Glutamatergic neuron (in vitro differentiated cells): ENCODE results near the gene F10. TPM values are rescaled to one million over a fixed set of nuclear protein-coding genes. Genes with fewer than 3 reads are reported as not detected.

Source experiments
- DNase-seq: peaks from one replicate; pipeline ENCODE4 v3.0.0; 2022
- H3K27ac Mint-ChIP-seq: one replicate; pipeline ENCODE4 v1.8.0; 2020; ENCODE audit warnings: mild to moderate bottlenecking, mixed read lengths, inconsistent platforms; ENCODE audit not compliant: unreplicated experiment
- H3K27me3 Mint-ChIP-seq: one replicate; pipeline ENCODE4 v1.8.0; 2020; ENCODE audit warnings: mild to moderate bottlenecking, moderate library complexity, mixed read lengths, inconsistent platforms; ENCODE audit not compliant: unreplicated experiment
- H3K36me3 Mint-ChIP-seq: one replicate; pipeline ENCODE4 v1.8.0; 2020; ENCODE audit warnings: mild to moderate bottlenecking, mixed read lengths, inconsistent platforms; ENCODE audit not compliant: unreplicated experiment
- H3K4me1 Mint-ChIP-seq: one replicate; pipeline ENCODE4 v1.8.0; 2020; ENCODE audit warnings: mild to moderate bottlenecking, low read depth, mixed read lengths, inconsistent platforms; ENCODE audit not compliant: unreplicated experiment
- H3K4me3 Mint-ChIP-seq: one replicate; pipeline ENCODE4 v1.8.0; 2020; ENCODE audit warnings: mild to moderate bottlenecking, mixed read lengths, inconsistent platforms; ENCODE audit not compliant: unreplicated experiment
- H3K9me3 Mint-ChIP-seq: one replicate; pipeline ENCODE4 v1.8.0; 2020; ENCODE audit warnings: mild to moderate bottlenecking, moderate library complexity, mixed read lengths, inconsistent platforms; ENCODE audit not compliant: unreplicated experiment
- total RNA-seq: library from RNA; stranded (reverse); fragmentation: NEBNext Ultra II Directional; extraction: Animal tissue kit (Norgen Biotek cat#: 25700); gene quantifications from one replicate; pipeline ENCODE4 v1.2.1, GENCODE V29; 2021; ENCODE audit not compliant: unreplicated experiment
- TF ChIP-seq, protein P1 (sequence below): fragments of 200-600 bp; sonication (generic); IDR thresholded peaks from one replicate; pipeline ENCODE4 v1.5.0; 2021; ENCODE audit not compliant: partially characterized antibody, unreplicated experiment

The F10 gene
- total RNA-seq, 1 donor from 2014 or later: 0.74 TPM

DNA sequence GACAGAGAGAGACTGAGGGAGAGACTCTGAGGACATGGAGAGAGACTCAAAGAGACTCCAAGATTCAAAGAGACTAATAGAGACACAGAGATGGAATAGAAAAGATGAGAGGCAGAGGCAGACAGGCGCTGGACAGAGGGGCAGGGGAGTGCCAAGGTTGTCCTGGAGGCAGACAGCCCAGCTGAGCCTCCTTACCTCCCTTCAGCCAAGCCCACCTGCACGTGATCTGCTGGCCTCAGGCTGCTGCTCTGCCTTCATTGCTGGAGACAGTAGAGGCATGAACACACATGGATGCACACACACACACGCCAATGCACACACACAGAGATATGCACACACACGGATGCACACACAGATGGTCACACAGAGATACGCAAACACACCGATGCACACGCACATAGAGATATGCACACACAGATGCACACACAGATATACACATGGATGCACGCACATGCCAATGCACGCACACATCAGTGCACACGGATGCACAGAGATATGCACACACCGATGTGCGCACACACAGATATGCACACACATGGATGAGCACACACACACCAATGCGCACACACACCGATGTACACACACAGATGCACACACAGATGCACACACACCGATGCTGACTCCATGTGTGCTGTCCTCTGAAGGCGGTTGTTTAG is 3.3 kb upstream of the F10 start:
- Mint-ChIP-seq H3K36me3 (peaks cover 3% of the 10 kb centered on the region), H3K9me3 (peaks cover 6% of the 10 kb centered on the region), H3K4me1 (peaks cover 6% of the 10 kb centered on the region), H3K4me3 (no peak overlapping the region), H3K27me3 (peaks cover 19% of the 10 kb centered on the region), H3K27ac (no peak overlapping the region)
- peak; percentile 6 for DNase-seq
- TF ChIP-seq, protein P1, sequence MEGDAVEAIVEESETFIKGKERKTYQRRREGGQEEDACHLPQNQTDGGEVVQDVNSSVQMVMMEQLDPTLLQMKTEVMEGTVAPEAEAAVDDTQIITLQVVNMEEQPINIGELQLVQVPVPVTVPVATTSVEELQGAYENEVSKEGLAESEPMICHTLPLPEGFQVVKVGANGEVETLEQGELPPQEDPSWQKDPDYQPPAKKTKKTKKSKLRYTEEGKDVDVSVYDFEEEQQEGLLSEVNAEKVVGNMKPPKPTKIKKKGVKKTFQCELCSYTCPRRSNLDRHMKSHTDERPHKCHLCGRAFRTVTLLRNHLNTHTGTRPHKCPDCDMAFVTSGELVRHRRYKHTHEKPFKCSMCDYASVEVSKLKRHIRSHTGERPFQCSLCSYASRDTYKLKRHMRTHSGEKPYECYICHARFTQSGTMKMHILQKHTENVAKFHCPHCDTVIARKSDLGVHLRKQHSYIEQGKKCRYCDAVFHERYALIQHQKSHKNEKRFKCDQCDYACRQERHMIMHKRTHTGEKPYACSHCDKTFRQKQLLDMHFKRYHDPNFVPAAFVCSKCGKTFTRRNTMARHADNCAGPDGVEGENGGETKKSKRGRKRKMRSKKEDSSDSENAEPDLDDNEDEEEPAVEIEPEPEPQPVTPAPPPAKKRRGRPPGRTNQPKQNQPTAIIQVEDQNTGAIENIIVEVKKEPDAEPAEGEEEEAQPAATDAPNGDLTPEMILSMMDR: no peak

DNA sequence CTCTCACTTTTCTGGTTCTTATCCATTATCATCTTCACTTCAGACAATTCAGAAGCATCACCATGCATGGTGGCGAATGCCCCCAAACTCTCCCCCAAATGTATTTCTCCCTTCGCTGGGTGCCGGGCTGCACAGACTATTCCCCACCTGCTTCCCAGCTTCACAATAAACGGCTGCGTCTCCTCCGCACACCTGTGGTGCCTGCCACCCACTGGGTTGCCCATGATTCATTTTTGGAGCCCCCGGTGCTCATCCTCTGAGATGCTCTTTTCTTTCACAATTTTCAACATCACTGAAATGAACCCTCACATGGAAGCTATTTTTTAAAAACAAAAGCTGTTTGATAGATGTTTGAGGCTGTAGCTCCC is 2.8 kb upstream of the F10 start:
- H3K4me1 Mint-ChIP-seq: peaks cover 6% of the 10 kb centered on the region

DNA sequence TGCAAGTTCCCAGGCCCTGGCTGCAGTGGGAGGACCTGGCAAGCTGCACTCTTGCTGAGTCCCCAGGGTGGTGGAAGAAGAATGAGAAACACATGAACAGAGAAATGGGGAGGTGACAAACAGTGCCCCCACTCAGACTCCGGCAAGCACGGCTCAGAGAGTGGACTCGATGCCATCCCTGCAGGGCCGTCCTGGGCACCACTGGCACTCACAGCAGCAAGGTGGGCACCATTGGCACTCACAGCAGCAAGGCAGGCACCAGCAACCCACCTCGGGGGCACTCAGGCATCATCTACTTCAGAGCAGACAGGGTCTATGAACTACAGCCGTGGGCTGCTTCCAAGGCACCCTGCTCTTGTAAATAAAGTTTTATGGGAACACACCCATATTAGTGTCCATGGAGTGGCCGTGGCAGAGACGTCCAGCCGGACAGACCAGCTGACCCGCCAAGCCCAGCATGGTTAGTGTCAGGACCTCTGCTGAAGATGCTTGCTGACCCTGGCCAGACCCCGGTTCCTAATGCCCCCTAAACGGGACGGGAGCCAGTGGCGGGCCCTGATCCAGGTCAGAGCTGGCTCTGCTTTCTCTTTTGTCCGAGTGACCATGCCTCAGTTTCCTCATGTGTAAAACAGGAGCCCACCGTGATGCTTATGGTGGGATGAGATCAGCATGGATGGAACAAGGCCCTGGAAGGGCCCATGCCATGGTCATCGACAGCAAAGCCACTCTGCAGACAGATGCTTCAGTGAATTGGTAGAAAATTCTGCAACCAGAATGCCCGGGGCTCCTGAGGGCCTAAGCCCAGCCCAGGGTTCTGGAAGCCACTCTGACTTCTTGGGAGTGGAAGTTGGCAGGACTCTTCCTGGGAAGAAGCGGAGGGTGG is 2.1 kb upstream of the F10 start:
- Mint-ChIP-seq H3K9me3 (peaks cover 6% of the 10 kb centered on the region), H3K36me3 (peaks cover 3% of the 10 kb centered on the region), H3K27me3 (peaks cover 17% of the 10 kb centered on the region), H3K4me3 (no peak overlapping the region), H3K4me1 (peaks cover 6% of the 10 kb centered on the region), H3K27ac (no peak overlapping the region)
- DNase-seq: peak; percentile 7
- TF ChIP-seq, protein P1: no peak

More for the DNA sequence above, 2.8 kb upstream of the F10 start:
- Mint-ChIP-seq H3K9me3 (peaks cover 6% of the 10 kb centered on the region), H3K4me3 (no peak overlapping the region), H3K36me3 (peaks cover 3% of the 10 kb centered on the region), H3K27me3 (peaks cover 17% of the 10 kb centered on the region), H3K27ac (no peak overlapping the region)
- TF ChIP-seq, protein P1: no peak
- DNase-seq: no peak

DNA sequence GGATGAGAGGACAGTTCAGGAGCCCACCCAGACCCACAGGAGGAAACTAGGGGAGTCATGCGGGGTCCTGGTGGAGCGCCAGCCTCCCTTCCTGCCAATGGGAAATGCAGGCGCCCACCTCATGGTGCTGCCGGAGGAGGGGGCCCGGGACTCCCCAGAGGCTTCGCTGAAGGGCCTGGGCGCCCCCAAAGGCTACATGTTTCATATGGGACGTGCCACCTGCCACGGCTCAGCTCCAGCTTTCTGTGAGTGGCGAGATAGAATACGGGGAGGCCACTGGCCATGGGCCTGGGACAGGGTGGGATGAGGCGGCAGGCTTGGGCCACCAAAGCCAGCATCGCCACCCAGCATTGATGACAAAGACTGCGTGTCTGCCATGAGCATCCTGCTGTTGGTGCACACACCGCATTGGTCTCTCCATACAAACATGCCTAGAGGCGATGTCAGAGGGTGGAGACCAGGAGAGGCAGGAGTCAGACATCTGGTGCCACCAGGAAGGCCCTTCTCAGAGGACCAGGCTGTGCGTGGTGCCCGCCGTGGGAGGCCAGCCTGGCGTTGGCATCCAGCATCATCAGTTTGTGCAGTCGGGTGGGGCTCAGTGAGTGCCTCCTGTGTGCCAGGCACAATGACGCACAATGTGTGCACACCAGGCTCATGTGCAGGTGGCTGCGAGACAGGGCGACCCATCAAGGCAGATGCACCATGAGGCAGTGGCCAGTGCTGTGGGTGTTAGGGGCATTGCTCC is 1.2 kb upstream of the F10 start:
- H3K36me3 Mint-ChIP-seq: peaks cover 3% of the 10 kb centered on the region
- H3K4me1 Mint-ChIP-seq: peaks cover 6% of the 10 kb centered on the region
- DNase-seq: peak; percentile 9
- TF ChIP-seq, protein P1: no peak
- peaks cover 6% of the 10 kb centered on the region for H3K9me3 Mint-ChIP-seq
- no peak overlapping the region for H3K27ac Mint-ChIP-seq
- no peak overlapping the region for H3K4me3 Mint-ChIP-seq
- peaks cover 17% of the 10 kb centered on the region for H3K27me3 Mint-ChIP-seq
